ENCODE results near the gene ZSCAN10. TPM values are rescaled to one million over a fixed set of nuclear protein-coding genes. Genes with fewer than 3 reads are reported as not detected.

Gene ZSCAN10
- total and polyA plus RNA-seq, 9 of the 15 experiments (the other 6 are each of a cell fraction or from before 2014, with no cell fraction given), result 0.22 TPM; not detected in 8

DNA sequence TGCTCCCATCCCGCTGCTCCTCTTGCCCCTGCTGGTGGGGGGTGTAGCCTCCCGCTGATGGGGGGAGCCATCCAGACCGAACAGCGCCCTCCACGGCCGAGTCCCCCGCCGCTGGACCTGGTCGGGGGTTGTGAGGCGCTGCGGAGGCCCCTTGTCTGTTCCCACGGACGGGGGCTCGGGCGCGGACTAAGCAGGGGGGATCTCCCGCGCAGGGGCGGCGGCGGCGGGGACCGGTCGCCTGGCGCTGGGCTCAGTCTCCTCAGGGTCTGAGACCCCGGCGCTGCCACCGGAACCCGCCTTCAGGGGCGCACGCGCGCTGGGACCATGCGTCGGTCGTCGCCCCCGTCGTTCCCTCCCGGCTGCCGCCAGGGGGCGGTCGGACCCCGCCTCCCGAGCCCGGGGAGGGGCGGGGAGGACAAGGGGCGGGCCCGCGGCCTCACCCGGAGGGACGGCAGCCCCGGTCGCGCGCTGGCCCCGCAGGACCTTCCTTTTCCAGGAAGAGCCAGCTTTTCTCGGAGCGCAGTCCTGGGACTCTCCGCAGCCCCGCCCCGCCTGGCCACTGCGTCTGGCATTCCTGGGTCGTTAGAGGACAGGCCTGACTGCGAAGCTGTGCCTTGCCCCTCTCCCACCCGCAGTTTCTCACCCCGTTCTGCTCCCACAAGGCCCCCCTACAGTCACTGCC lies 39.9 kb downstream of the ZSCAN10 start (continued):
- TF ChIP-seq, protein P1, sequence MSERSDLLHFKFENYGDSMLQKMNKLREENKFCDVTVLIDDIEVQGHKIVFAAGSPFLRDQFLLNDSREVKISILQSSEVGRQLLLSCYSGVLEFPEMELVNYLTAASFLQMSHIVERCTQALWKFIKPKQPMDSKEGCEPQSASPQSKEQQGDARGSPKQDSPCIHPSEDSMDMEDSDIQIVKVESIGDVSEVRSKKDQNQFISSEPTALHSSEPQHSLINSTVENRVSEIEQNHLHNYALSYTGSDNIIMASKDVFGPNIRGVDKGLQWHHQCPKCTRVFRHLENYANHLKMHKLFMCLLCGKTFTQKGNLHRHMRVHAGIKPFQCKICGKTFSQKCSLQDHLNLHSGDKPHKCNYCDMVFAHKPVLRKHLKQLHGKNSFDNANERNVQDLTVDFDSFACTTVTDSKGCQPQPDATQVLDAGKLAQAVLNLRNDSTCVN (CRISPR knock-in tag; IDR thresholded peaks at IDR 0.05), result 0 out of 2 replicates have a peak, but pooled peaks have one; percentile 59
- no peak for TF ChIP-seq MCM3 (IDR thresholded peaks at IDR 0.05)
- no peak for TF ChIP-seq RBM22 (IDR thresholded peaks at IDR 0.05; ENCODE audit: low read depth, low read length, poor library complexity, severe bottlenecking)
- TF ChIP-seq, protein P2, sequence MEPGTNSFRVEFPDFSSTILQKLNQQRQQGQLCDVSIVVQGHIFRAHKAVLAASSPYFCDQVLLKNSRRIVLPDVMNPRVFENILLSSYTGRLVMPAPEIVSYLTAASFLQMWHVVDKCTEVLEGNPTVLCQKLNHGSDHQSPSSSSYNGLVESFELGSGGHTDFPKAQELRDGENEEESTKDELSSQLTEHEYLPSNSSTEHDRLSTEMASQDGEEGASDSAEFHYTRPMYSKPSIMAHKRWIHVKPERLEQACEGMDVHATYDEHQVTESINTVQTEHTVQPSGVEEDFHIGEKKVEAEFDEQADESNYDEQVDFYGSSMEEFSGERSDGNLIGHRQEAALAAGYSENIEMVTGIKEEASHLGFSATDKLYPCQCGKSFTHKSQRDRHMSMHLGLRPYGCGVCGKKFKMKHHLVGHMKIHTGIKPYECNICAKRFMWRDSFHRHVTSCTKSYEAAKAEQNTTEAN (CRISPR knock-in tag; IDR thresholded peaks at IDR 0.05), result no peak
- no peak for TF ChIP-seq TRIM24 (IDR thresholded peaks at IDR 0.05)
- TF ChIP-seq TCF3 (CRISPR knock-in tag; IDR thresholded peaks at IDR 0.05), result no peak
- no peak for TF ChIP-seq MIER1 (IDR thresholded peaks at IDR 0.05; ENCODE audit: low read depth)
- no peak for TF ChIP-seq RFX7 (CRISPR knock-in tag; IDR thresholded peaks at IDR 0.05)
- TF ChIP-seq PHF20 (IDR thresholded peaks at IDR 0.05; ENCODE audit: partially characterized antibody), result peak; percentile 72
- TF ChIP-seq NCOA6 (IDR thresholded peaks at IDR 0.05), result no peak; the same call in 1 of the 2 replicates
- TF ChIP-seq, protein P3, sequence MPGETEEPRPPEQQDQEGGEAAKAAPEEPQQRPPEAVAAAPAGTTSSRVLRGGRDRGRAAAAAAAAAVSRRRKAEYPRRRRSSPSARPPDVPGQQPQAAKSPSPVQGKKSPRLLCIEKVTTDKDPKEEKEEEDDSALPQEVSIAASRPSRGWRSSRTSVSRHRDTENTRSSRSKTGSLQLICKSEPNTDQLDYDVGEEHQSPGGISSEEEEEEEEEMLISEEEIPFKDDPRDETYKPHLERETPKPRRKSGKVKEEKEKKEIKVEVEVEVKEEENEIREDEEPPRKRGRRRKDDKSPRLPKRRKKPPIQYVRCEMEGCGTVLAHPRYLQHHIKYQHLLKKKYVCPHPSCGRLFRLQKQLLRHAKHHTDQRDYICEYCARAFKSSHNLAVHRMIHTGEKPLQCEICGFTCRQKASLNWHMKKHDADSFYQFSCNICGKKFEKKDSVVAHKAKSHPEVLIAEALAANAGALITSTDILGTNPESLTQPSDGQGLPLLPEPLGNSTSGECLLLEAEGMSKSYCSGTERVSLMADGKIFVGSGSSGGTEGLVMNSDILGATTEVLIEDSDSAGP (CRISPR knock-in tag; IDR thresholded peaks at IDR 0.05), result no peak
- TF ChIP-seq, protein P4, sequence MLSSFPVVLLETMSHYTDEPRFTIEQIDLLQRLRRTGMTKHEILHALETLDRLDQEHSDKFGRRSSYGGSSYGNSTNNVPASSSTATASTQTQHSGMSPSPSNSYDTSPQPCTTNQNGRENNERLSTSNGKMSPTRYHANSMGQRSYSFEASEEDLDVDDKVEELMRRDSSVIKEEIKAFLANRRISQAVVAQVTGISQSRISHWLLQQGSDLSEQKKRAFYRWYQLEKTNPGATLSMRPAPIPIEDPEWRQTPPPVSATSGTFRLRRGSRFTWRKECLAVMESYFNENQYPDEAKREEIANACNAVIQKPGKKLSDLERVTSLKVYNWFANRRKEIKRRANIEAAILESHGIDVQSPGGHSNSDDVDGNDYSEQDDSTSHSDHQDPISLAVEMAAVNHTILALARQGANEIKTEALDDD (IDR thresholded peaks at IDR 0.05), result no peak
- no peak for TF ChIP-seq ZNF239 (CRISPR knock-in tag; IDR thresholded peaks at IDR 0.05)
- TF ChIP-seq TRIM28 (IDR thresholded peaks at IDR 0.05), result no peak
- no peak for TF ChIP-seq EZH2 (IDR thresholded peaks at IDR 0.05; ENCODE audit: borderline replicate concordance, low read depth, low read length)
- no peak for TF ChIP-seq DPF2 (IDR thresholded peaks at IDR 0.05)
- no peak for TF ChIP-seq BRF1 (IDR thresholded peaks at IDR 0.05; ENCODE audit: borderline replicate concordance, extremely low read depth, insufficient read length)
- no peak for TF ChIP-seq MTF1 (CRISPR knock-in tag; IDR thresholded peaks at IDR 0.05; ENCODE audit: borderline replicate concordance)
- TF ChIP-seq HNRNPUL1 (IDR thresholded peaks at IDR 0.05; ENCODE audit: low read length), result no peak
- TF ChIP-seq, protein P5, sequence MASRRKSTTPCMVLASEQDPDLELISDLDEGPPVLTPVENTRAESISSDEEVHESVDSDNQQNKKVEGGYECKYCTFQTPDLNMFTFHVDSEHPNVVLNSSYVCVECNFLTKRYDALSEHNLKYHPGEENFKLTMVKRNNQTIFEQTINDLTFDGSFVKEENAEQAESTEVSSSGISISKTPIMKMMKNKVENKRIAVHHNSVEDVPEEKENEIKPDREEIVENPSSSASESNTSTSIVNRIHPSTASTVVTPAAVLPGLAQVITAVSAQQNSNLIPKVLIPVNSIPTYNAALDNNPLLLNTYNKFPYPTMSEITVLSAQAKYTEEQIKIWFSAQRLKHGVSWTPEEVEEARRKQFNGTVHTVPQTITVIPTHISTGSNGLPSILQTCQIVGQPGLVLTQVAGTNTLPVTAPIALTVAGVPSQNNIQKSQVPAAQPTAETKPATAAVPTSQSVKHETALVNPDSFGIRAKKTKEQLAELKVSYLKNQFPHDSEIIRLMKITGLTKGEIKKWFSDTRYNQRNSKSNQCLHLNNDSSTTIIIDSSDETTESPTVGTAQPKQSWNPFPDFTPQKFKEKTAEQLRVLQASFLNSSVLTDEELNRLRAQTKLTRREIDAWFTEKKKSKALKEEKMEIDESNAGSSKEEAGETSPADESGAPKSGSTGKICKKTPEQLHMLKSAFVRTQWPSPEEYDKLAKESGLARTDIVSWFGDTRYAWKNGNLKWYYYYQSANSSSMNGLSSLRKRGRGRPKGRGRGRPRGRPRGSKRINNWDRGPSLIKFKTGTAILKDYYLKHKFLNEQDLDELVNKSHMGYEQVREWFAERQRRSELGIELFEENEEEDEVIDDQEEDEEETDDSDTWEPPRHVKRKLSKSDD (conservative IDR thresholded peaks at IDR 0.05; ENCODE audit: low read length), result no peak
- TF ChIP-seq, protein P6, sequence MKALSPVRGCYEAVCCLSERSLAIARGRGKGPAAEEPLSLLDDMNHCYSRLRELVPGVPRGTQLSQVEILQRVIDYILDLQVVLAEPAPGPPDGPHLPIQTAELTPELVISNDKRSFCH (CRISPR knock-in tag; IDR thresholded peaks at IDR 0.05), result no peak
- TF ChIP-seq, protein P6 (tag; IDR thresholded peaks at IDR 0.05), result no peak
- TF ChIP-seq ARNT (IDR thresholded peaks at IDR 0.05), result no peak
